GM21529 (cell line): Measurements from ENCODE around the gene RNF208.

ENCODE experiments used
- ATAC-seq: cut with Tn5 transposase; IDR thresholded peaks from one replicate; pipeline ENCODE4 v1.9.1; 2021; ENCODE audit not compliant: unreplicated experiment

RNF208 gene

GRCh38 chr9:137178201-137178938 is 43.7 kb downstream of the RNF208 start:
- no peak for ATAC-seq

DNA sequence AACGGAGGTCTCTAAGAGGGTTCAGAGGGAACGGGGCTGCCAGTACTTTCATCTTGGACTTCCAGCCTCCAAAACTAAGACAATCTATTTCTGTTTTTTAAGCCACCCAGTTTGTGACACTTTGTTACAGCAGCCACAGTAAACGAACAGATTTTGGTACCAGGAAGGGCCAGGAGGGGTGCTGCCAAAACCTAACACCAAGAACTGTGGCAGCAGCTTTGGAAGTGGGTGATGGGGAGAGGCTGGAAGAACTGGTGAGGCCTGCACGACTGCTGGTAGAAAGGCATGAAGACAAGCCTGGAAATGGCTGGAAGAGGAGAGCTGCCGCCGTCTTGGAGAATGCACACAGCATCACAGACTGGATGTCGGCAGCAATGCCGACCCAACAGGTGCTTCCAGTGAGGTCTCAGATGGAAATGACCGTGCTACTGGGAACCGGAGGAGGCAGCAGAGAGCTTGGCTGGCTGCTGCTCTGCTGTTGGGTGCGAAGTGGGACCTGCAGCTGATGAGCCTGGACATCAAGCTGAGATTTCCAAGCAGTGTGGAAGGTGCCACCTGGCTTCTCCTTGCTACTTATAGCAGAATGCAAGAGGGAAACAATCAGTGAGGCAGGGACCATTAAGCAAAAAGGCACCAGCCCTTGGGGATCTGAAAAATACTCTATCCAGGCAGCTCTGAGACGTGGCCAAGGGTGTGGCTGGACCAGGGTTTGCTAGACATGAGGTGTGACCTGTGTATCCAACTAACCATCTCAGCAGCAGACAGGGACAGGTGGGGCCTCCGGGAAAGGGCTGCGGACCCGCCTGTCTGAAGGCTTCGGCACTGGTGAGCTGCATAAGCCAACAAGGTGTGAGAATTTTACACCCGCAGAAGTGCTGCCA is 45.5 kb downstream of the RNF208 start:
- no peak for ATAC-seq

GRCh38 chr9:137175345-137175961 is 46.6 kb downstream of the RNF208 start:
- ATAC-seq: no peak

- ATAC-seq: no peak
Observed at GRCh38 chr9:137174722-137175293, 47.2 kb downstream of the RNF208 start.

GRCh38 chr9:137173796-137174664 is 48.0 kb downstream of the RNF208 start:
- no peak for ATAC-seq

GRCh38 chr9:137172901-137173795 is 48.9 kb downstream of the RNF208 start:
- no peak for ATAC-seq

- no peak for ATAC-seq
Observed at GRCh38 chr9:137171149-137171900, 50.7 kb downstream of the RNF208 start.

GRCh38 chr9:137170486-137171148 is 51.4 kb downstream of the RNF208 start:
- ATAC-seq: no peak
